WI38 (cell line): ENCODE data around the gene TWF1.

ENCODE experiments used
- H3K4me3 ChIP-seq: 2 replicates; pipeline ENCODE4 v1.5.1; 2011; ENCODE audit warnings: low read depth, mild to moderate bottlenecking, control low read depth, low read length
- TF ChIP-seq, protein P1 (sequence below): IDR thresholded peaks from 2 replicates; pipeline ENCODE4 v1.5.1; 2012; ENCODE audit warnings: low read depth, mild to moderate bottlenecking, control low read depth, low read length

TWF1 gene

DNA sequence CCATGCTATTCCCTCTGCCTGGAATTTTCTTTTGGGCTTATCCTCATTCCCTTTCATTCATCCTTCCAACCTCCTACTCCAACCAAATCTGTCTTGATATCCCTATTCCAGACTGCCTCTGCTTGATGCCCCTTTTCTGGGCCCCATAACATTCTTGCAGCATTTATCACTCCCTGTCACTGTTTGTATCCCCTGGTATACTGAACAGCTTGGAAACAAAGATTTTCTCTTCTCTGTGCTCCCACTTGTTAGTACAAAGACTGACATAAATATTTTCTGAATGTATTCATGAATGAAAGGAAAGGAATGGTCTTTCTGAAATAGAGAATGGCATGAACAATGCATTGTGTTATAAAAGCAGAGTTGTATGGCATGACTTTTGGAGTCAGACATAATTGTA, 39.8 kb downstream of the TWF1 start:
- TF ChIP-seq, protein P1, sequence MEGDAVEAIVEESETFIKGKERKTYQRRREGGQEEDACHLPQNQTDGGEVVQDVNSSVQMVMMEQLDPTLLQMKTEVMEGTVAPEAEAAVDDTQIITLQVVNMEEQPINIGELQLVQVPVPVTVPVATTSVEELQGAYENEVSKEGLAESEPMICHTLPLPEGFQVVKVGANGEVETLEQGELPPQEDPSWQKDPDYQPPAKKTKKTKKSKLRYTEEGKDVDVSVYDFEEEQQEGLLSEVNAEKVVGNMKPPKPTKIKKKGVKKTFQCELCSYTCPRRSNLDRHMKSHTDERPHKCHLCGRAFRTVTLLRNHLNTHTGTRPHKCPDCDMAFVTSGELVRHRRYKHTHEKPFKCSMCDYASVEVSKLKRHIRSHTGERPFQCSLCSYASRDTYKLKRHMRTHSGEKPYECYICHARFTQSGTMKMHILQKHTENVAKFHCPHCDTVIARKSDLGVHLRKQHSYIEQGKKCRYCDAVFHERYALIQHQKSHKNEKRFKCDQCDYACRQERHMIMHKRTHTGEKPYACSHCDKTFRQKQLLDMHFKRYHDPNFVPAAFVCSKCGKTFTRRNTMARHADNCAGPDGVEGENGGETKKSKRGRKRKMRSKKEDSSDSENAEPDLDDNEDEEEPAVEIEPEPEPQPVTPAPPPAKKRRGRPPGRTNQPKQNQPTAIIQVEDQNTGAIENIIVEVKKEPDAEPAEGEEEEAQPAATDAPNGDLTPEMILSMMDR = no peak
- H3K4me3 ChIP-seq = no peak overlapping the region

DNA sequence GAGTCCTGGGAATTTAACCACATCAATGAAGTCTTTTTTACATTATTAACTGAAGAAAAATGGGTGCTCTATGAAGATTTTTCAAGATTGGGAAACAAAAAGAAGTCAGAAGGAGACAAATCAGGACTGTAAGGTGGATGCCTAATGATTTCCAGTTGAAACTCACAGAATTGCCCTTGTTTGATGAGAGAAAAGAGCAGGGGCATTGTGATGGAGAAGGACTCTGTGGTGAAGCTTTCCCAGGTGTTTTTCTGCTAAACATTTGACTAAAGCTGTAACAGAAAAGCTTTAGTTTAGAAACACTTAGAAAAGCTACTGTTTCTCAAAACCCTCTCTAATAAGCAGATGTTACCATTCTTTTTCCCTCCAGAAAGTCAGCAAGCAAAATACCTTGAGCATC, 41.6 kb downstream of the TWF1 start:
- TF ChIP-seq, protein P1 = no peak
- no peak overlapping the region for H3K4me3 ChIP-seq

DNA sequence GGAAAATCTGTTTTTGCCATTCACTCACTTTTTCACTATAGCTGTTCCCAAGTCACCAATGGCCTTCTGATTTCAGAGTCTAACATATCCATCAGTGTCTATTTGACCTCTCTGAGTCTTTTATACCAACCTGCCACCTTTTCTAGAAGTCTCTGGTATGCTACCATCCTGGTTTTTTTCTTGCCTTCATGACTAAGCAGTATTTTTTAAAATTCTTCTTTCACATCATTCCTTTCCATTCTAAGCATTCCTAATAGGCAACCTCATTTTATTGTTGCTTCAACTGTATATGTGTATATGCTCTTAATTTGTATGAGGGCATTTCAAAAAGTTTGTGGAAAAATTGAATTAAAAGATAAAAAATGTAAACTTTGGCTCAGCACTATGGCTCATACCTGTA, 42.3 kb downstream of the TWF1 start:
- no peak overlapping the region for H3K4me3 ChIP-seq
- TF ChIP-seq, protein P1 = no peak

DNA sequence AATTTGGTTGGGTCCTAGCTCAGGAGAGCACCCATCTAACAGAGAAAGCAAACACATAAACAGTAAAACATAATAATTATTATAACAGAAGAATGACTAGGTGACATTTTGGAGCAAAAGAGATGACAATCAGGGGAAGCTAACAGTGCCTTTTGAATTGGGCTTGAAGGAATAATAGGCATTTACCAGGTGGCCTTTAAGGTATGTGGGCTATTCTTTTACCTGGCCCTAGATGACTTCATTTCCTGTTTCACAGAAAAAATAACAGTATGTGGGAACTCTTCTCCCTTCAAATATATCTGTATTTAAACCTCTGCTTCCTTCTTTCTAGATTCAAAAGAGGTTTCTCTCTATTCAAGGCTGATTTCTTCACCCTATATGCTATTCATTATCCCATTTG, 43.5 kb downstream of the TWF1 start:
- no peak overlapping the region for H3K4me3 ChIP-seq
- TF ChIP-seq, protein P1 = no peak

DNA sequence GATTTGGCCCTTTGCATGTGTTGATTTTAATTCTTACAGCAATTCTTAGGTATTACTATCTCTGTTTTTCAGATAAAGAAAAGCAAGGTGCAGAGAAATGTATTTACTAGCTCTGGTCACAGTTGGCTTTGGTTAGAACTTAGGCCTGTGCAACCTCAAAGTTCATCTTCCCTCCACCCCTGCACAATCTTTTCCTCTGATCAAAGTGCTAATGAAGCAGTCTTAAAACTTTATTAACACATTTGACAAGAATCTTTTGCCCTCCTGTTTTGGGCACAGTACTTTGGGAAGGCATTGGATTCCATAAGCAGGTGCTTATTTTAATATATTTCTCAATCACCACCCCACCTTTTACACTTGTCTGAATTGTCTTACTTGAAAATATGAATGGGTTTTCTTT, 44.6 kb downstream of the TWF1 start:
- H3K4me3 ChIP-seq = no peak overlapping the region
- TF ChIP-seq, protein P1 = no peak

DNA sequence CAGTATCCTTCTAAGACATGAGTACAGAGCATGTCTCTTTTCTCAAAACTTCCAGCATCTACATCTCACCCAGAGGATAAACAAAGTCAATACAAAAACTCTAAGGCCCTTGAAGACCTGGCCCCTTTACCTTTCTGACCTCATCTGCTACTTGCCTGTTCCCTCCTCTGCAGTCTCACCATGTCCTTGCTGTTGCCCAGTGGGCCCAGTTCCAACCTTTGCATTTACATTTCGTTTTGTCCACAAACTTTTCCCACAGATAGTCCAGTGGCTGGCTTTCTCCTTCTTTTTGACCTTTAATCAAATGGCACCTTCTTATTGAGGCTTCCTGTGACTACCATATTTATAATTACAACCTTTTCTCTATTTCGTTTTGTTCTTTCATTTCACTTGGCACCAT, 45.7 kb downstream of the TWF1 start:
- TF ChIP-seq, protein P1 = no peak
- peak overlapping the region; percentile 96; the same call in 1 of the 2 replicates for H3K4me3 ChIP-seq

DNA sequence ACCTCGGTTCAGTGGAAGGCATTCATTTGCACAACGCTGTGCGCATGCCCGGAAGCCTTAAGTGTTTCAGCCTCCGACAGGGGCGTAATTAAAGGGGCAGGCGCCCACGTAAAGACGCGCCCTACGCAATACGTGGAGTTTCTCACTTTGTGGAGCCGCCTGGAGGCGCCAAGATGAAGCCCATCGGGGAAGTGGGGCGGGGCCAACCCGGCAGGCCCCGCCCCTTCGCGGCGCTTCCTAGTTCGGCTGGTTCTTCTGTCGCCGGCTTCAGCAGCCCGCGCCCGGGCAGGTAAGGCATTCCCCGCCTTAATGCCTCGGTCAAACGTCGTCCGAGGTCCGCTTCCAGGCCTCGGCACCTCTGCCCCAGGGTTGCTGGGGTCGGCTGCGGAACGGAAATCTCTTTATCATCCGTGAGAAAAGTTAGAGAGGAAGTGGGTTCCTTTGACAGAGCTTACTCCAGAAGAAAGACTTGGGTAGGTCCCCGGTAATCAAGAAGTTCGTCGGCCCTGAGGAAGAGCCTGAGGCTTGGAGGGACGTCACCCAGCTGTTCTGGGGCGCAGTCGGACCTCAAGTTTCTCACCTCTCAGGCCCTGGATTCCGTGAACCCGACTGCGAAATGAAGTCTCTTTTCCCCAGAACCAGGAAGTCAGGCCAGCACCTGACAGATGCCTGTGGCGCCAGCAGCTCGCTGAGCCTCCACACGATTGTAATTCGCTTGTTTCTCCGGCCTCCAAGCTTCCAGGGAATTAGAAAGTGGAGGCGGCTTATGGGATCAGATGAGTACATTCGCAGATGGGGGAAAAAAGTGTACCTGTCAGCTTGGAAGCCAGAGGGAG, 47.2 kb downstream of the TWF1 start, which contains the start of the genes IRAK4 and PUS7L:
Gene IRAK4 (plus strand): TSS at position 224 of the 836 bp plus-strand sequence. CDS start 9,161 bp downstream, outside the sequence.
Gene PUS7L (minus strand): TSS at position 63 of the 836 bp plus-strand sequence. CDS start 3,545 bp downstream, outside the sequence.
- H3K4me3 ChIP-seq = peak within 1 kb of the TSS; percentile 96
- TF ChIP-seq, protein P1 = peak; percentile 37
